Stomach (tissue), 4 donors: Measurements from ENCODE around the gene UCHL3.

Experiments
- CTCF ChIP-seq, 7 experiments: fragments of 450-650 bp in 4 of 7; fragments of 200-600 bp in 3 of 7; sonication (generic) in 3 of 7; IDR thresholded peaks; one replicate each; pipeline ENCODE4 v1.5.1; 2016 to 2019; ENCODE audit warnings: antibody characterized with exemption in 7 of 7, control low read depth in 2 of 7, mild to moderate bottlenecking in 1 of 7
- EP300 ChIP-seq: sonication (generic); formaldehyde crosslinking; IDR thresholded peaks from one replicate; pipeline ENCODE4 v1.6.1; 2017; ENCODE audit warnings: antibody characterized with exemption
- POLR2AphosphoS5 ChIP-seq, 3 donors: sonication (generic); formaldehyde crosslinking; IDR thresholded peaks; one replicate each; pipeline ENCODE4 v1.6.1; 2016; ENCODE audit warnings: antibody characterized with exemption in 3 of 3

GRCh38 chr13:75641026-75641425 is 91.4 kb downstream of the UCHL3 start:
- TF ChIP-seq CTCF (IDR thresholded peaks at IDR 0.05) (no peak), POLR2AphosphoS5 (IDR thresholded peaks at IDR 0.05) (no peak), EP300 (no peak)
